GM12801 (cell line): Measurements from ENCODE around the gene ZFYVE26.

Experiments
- TF ChIP-seq, protein P1 (sequence below): IDR thresholded peaks from one replicate; pipeline ENCODE4 v1.5.1; 2011; ENCODE audit warnings: control low read depth; ENCODE audit not compliant: insufficient read length; ENCODE audit errors: extremely low read depth

ZFYVE26 gene

DNA sequence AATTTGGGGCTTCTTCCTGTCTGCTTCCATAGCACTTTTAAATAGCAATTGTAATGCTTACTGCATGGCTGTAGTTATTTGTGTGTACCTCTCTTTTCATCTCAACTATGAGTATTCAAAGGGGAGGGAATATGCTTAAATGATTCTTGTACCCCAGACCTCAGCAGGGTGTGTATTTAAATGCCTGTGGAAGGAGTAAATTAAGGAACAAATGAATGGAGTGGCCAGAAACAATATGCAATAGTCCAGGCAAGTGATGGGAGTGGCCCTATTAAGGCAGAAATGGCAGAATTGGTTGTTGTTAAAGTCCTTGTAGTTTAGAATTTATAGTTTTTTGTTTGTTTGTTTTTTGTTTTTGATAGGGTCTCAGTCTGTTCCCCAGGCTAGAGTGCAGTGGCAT, 4.7 kb upstream of the ZFYVE26 start:
- TF ChIP-seq, protein P1, sequence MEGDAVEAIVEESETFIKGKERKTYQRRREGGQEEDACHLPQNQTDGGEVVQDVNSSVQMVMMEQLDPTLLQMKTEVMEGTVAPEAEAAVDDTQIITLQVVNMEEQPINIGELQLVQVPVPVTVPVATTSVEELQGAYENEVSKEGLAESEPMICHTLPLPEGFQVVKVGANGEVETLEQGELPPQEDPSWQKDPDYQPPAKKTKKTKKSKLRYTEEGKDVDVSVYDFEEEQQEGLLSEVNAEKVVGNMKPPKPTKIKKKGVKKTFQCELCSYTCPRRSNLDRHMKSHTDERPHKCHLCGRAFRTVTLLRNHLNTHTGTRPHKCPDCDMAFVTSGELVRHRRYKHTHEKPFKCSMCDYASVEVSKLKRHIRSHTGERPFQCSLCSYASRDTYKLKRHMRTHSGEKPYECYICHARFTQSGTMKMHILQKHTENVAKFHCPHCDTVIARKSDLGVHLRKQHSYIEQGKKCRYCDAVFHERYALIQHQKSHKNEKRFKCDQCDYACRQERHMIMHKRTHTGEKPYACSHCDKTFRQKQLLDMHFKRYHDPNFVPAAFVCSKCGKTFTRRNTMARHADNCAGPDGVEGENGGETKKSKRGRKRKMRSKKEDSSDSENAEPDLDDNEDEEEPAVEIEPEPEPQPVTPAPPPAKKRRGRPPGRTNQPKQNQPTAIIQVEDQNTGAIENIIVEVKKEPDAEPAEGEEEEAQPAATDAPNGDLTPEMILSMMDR = no peak

DNA sequence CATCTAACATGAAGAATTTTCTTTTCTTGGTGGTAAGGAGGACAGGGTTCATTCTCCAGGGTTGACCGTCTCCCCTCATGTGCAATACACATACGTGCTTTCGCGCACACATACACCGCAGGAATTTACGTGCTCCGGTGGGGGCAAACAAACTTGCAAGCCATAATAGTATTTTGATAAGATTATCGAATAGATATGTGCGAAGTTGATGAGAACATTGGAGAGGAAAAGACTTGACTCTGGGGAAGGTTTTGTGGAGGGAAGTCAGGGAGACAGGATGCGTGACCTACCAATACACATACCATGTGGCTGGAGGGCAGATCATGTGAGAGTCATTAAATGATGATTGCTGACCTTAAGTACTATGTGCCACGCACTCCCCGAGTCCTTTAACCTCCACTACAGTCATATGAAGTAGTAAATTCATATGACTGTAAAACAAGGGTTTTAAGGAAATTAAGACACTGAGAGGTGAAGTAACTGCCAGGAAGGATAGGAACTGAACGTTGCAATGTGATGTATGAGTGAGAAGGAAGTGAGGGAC, 4.1 kb upstream of the ZFYVE26 start:
- TF ChIP-seq, protein P1 = no peak

DNA sequence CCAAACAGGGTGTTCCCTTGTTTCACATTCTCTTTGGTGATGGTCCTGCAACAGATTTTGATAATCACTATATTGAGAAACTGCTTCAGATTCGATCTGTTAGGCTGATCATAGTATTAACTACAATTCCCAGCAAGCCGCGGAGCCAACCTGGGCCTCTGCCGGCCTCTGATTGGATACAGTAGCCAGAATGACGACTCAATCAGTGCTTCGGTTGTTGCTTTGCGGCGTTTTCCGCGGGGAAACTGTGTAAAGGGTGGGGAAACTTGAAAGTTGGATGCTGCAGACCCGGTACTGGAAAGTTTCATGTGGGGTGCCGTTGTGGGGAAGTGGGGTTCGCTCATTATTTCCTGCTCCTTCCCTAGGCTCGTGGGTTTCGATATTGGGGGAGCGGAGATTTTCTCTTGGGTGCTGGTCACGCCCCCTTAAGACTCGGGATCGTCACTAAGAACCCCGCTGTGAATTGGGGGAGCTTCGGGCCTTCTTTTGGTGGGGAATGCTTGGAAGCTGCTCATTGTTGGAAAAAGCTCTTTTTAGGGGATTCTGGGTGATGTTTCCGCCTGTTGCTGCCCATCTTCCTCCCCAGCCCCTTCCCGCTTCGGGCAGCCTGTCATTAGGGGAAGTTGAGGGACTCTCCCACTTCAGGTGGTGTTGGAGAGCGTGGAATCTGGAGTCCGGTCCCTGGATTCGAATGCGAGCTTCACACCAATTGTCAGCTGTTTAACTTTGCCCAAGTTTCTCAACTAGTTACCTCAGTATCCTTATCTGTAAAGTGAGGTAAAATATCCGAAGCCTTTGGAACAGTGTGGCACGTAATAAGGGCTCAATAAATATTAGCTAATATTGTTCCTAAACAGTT, 3.4 kb upstream of the ZFYVE26 start, which contains the start of gene RAD51B:
RAD51B (plus strand) TSS at position 217 of the 859 bp plus-strand sequence.
- TF ChIP-seq, protein P1 = no peak

DNA sequence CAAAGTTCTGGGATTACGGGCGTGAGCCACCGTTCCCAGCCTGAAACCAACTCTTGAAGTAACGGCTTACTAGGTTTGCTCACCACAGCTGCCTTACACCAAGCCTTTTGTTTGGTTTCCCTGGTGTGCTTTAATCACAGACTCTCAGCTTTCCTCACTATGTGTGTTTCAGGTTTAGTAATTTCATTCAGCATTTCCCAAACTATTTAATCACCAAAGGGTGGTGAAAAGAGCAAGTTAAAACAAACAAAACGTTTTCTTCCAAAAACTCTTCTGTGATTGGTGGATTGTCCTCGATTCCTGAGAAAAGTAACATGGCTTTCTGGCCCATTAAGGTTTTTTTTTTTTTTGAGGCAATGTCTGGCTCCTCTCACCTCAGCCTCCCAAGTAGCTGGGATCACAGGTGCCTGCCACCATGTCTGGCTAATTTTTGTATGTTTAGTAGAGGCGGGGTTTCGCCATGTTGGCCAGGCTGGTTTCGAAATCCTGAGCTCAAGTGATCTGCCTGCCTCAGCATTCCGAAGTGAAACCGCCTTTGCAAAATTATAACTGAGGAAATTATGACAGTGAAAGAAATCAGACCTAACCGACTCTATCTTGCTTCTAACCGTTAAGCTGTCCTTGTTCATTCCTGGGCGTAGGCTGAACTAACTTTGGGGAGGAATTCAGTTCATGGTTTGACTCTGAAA, 1.5 kb upstream of the ZFYVE26 start:
- TF ChIP-seq, protein P1 = no peak

DNA sequence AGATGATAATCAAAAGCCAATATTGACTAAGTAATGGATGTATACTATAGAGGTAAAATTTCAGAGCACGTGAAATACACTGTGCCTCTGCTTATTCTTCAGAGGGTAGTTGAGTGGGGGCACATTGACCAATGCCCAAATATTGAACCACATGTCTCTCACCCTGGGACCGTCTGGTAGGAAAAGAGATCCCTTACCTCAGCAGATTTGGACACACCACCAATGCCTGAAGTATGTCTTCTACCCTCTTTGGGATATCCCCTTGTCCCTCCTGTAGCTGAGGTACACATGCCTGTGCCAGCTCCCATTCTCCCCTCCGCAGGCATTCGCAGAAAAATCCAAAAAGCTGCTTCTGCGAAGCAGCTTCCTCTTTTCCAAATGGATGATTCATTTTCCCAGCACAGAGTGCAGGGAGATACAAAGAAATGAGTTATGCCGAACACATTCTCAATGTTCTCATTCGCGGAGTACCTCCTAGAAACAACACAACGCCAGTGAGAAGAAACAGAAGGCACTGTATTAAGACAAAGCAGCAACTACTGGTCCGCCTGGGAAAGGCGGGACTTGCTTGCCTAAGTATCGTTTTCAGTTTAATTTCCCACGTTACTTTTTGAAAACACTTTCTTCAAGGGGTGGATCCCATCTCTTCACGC, 691 bp downstream of the ZFYVE26 start:
- TF ChIP-seq, protein P1 = no peak

DNA sequence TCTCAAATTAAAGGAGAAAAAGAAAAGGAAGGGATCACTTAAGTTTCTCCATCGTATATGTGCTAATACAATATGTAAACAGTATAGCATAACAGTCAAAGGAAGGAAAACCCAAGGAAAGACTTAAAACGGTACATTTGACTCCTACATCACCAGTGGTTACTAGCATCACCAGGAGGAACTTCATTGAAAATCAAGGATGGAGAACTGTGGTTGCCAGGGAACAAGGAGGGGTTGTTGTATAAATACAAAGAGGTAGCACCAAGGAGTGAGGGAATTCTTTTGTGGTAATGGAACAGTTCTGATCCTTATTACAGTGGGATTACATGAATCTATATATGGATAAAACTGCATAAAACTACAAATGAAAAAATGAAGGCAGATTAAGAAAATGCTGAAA, 1.6 kb downstream of the ZFYVE26 start:
- TF ChIP-seq, protein P1 = no peak

DNA sequence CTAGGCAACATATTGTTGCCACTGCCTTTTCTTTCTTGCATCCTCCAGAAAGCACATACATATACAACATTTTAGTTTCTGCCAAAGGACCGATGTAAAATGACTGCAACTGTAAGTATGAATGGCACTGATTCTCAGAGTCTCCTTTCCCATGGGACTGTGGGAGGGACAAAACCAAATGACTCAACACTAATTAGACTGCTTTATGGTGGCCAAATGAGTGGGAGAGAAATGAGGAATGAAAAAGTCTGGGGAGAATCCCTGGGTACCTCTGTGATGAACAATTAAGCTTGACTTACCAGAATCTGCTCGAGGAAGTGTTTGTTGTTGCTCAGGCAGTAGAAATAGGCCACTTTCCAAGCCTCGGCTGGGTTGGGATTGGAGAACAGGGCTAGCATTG, 10.1 kb downstream of the ZFYVE26 start:
- TF ChIP-seq, protein P1 = no peak
